GM12878 (cell line): ENCODE results near the gene ARHGAP5.

ENCODE experiments used
- BHLHE40 ChIP-seq, 2 experiments: fragments of 450-650 bp in 1 of 2; IDR thresholded peaks; 2 replicates each; pipeline ENCODE4 v1.6.1; 2011 to 2017; ENCODE audit warnings: low read depth in 2 of 2, borderline replicate concordance in 1 of 2, improper control_type of control experiment in 1 of 2, low read length in 1 of 2, mild to moderate bottlenecking in 1 of 2
- MXI1 ChIP-seq: fragments of 150-350 bp; IDR thresholded peaks from 2 replicates; pipeline ENCODE4 v1.6.1; 2011; ENCODE audit warnings: low read depth, mild to moderate bottlenecking, inconsistent platforms, low read length, improper control_type of control experiment
- POLR2A ChIP-seq: IDR thresholded peaks from 2 replicates; pipeline ENCODE4 v1.6.1; 2011; ENCODE audit warnings: low read depth, mild to moderate bottlenecking, low read length
- POLR2AphosphoS5 ChIP-seq: IDR thresholded peaks from 2 replicates; pipeline ENCODE4 v1.6.1; 2011; ENCODE audit warnings: mild to moderate bottlenecking, low read length, inconsistent platforms
- RELB ChIP-seq: fragments of 450-650 bp; IDR thresholded peaks from 2 replicates; pipeline ENCODE4 v1.6.1; 2017; ENCODE audit warnings: low read depth, mild to moderate bottlenecking, moderate library complexity
- REST ChIP-seq: IDR thresholded peaks from 2 replicates; pipeline ENCODE4 v1.6.1; 2012; ENCODE audit warnings: mild to moderate bottlenecking, low read depth, low read length
- SMC3 ChIP-seq: IDR thresholded peaks from 2 replicates; pipeline ENCODE4 v1.6.1; 2011; ENCODE audit warnings: low read length, improper control_type of control experiment, borderline replicate concordance

GRCh38 chr14:32200368-32201192 lies 123.5 kb downstream of the ARHGAP5 start:
- no peak for TF ChIP-seq POLR2AphosphoS5
- peak; percentile 87 for TF ChIP-seq RELB
- TF ChIP-seq REST = no peak
- no peak for TF ChIP-seq POLR2A
- peak in 1 of 2 experiments; percentile 39; a peak in 1 of 4 replicates for TF ChIP-seq BHLHE40 (IDR thresholded peaks at IDR 0.05; ENCODE audit: borderline replicate concordance in 1 of 2, low read depth in 2 of 2, low read length in 1 of 2)
- no peak for TF ChIP-seq SMC3
- no peak; the same call in 1 of the 2 replicates for TF ChIP-seq MXI1
